ENCODE measurements around the gene TNMD. TPM values are rescaled to one million over a fixed set of nuclear protein-coding genes. Genes with fewer than 3 reads are reported as not detected.
A peak's percentile ranks its signal among the peaks of the same experiment; 100 is the strongest.

The TNMD gene
- total RNA-seq, 2 experiments from 2014 or later = not detected

- Mint-ChIP-seq H3K36me3 (ENCODE audit: low read depth) (no peaks in the 10 kb centered on the region), H3K27me3 (peaks cover 1% of the 10 kb centered on the region), H3K9me3 (no peaks in the 10 kb centered on the region), H3K4me1 (ENCODE audit: low read depth) (no peaks in the 10 kb centered on the region), H3K27ac (no peak overlapping the region), H3K4me3 (no peak overlapping the region)
- ATAC-seq = no peak
- no peak for TF ChIP-seq CTCF (IDR thresholded peaks at IDR 0.05)
- intact Hi-C loops (cut with micrococcal nuclease) = no loop called here
- CTCF ChIA-PET = no interaction called here
- POLR2A ChIA-PET = no interaction called here
- no peak for DNase-seq
Measured at GRCh38 chrX:100600758-100601157, 16.0 kb downstream of the TNMD start.

GRCh38 chrX:100606753-100607152, 22.0 kb downstream of the TNMD start:
- Mint-ChIP-seq H3K4me1 (ENCODE audit: low read depth) (peaks cover 3% of the 10 kb centered on the region), H3K4me3 (no peak overlapping the region), H3K9me3 (no peaks in the 10 kb centered on the region), H3K36me3 (ENCODE audit: low read depth) (no peaks in the 10 kb centered on the region), H3K27ac (no peak overlapping the region), H3K27me3 (peaks cover 3% of the 10 kb centered on the region)
- no peak for TF ChIP-seq CTCF (IDR thresholded peaks at IDR 0.05)
- ChIA-PET CTCF (no interaction called here), POLR2A (no interaction called here)
- intact Hi-C loops (cut with micrococcal nuclease) = no loop called here
- no peak for DNase-seq
- ATAC-seq = no peak

DNA sequence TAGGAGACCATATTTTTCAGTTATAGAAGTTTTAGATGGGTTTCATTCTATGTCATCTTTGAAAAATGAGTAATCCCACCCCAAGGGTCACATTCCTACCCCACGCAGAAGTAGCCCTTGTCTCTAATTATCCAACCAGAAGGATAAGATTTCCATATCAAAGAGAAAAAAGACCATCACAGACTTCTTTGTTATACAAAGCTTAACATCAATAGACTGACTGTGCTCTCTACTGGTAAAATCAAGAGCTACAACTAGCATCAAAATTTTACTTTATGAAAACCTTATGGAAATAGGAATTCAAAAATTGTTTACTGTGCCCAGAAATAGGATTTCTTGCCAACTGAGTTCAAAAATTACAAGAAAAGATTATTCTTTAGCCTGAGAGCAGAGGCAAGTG, 24.9 kb downstream of the TNMD start:
- peaks cover 6% of the 10 kb centered on the region for H3K27me3 Mint-ChIP-seq
- H3K4me1 Mint-ChIP-seq (ENCODE audit: low read depth) = peaks cover 3% of the 10 kb centered on the region
- H3K27ac Mint-ChIP-seq = no peak overlapping the region
- no peak for TF ChIP-seq CTCF (IDR thresholded peaks at IDR 0.05)
- ChIA-PET CTCF (interaction anchor here (1.4 kb wide), 1 partner anchor 98 kb away, joined by 4 read pairs; no protein-coding TSS in a partner anchor), POLR2A (no interaction called here)
- H3K9me3 Mint-ChIP-seq = no peaks in the 10 kb centered on the region
- DNase-seq = no peak
- H3K4me3 Mint-ChIP-seq = no peak overlapping the region
- ATAC-seq = no peak
- intact Hi-C loops (cut with micrococcal nuclease) = no loop called here
- no peaks in the 10 kb centered on the region for H3K36me3 Mint-ChIP-seq (ENCODE audit: low read depth)

DNA sequence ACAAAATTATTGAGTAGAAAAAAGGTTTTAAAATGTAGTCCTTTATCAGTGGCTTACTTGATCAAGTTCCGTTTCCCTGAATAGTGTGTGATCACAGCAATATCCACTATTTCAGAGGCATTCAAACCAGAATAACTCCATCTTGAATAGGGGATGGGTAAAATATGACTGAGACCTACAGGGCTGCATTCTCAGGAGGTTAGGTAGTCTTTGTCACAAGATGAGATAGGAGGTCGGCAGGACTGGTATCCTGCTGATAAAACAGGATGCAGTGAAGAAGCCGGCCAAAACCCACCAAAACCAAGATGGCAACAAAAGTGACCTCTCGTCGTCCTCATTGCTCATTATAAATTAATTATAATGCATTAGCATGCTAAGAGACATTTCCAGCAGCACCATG, 27.2 kb downstream of the TNMD start:
- peaks cover 6% of the 10 kb centered on the region for H3K27me3 Mint-ChIP-seq
- no peak overlapping the region for H3K4me3 Mint-ChIP-seq
- no peaks in the 10 kb centered on the region for H3K36me3 Mint-ChIP-seq (ENCODE audit: low read depth)
- CTCF ChIA-PET = no interaction called here
- no peaks in the 10 kb centered on the region for H3K9me3 Mint-ChIP-seq
- no peak for TF ChIP-seq CTCF (IDR thresholded peaks at IDR 0.05)
- POLR2A ChIA-PET = no interaction called here
- no peak overlapping the region for H3K27ac Mint-ChIP-seq
- DNase-seq (no peak), ATAC-seq (no peak)
- intact Hi-C loops (cut with micrococcal nuclease) = no loop called here
- H3K4me1 Mint-ChIP-seq (ENCODE audit: low read depth) = no peaks in the 10 kb centered on the region

- no peaks in the 10 kb centered on the region for H3K36me3 Mint-ChIP-seq (ENCODE audit: low read depth)
- intact Hi-C loops (cut with micrococcal nuclease) = no loop called here
- no peak for DNase-seq
Measured at GRCh38 chrX:100615005-100615404, 30.3 kb downstream of the TNMD start.

More at GRCh38 chrX:100615005-100615404, 30.3 kb downstream of the TNMD start:
- Mint-ChIP-seq H3K27me3 (peaks cover 7% of the 10 kb centered on the region), H3K4me1 (ENCODE audit: low read depth) (no peaks in the 10 kb centered on the region), H3K27ac (no peak overlapping the region), H3K4me3 (no peak overlapping the region), H3K9me3 (no peaks in the 10 kb centered on the region)
- ChIA-PET POLR2A (no interaction called here), CTCF (interaction anchor here (0.6 to 1.4 kb wide), 8 partner anchors 11 to 103 kb away, joined by 3 to 9 read pairs (median 3); partner anchors contain the start of gene TSPAN6)
- TF ChIP-seq CTCF (IDR thresholded peaks at IDR 0.05) = peak; percentile 26
- peak; percentile 68 for ATAC-seq
